RWPE2 (cell line): ENCODE results near the gene NFXL1.

Experiments
- ATAC-seq: fragments of 200-7000 bp; cut with Tn5 transposase; 3 replicates; pipeline ENCODE4 v1.9.1; 2021; ENCODE audit warnings: low read depth
- DNase-seq: peaks from one replicate; pipeline ENCODE4 v3.0.0-alpha.2; 2020; ENCODE audit warnings: low spot score
- H3K27ac ChIP-seq: fragments of 450-650 bp; 2 replicates; pipeline ENCODE4 v1.5.1; 2017; ENCODE audit warnings: mild to moderate bottlenecking; ENCODE audit not compliant: poor library complexity, severe bottlenecking
- H3K27me3 ChIP-seq: fragments of 250-450 bp; sonication (Bioruptor Pico); 2 replicates; pipeline ENCODE4 v1.5.1; 2021; ENCODE audit warnings: mild to moderate bottlenecking, moderate library complexity; ENCODE audit not compliant: insufficient read depth, poor library complexity, severe bottlenecking
- H3K36me3 ChIP-seq: fragments of 250-450 bp; sonication (Bioruptor Pico); 2 replicates; pipeline ENCODE4 v1.5.1; 2020; ENCODE audit warnings: low read depth, mild to moderate bottlenecking, moderate library complexity
- H3K4me1 ChIP-seq: fragments of 250-450 bp; sonication (Bioruptor Pico); 2 replicates; pipeline ENCODE4 v1.5.1; 2021; ENCODE audit warnings: mild to moderate bottlenecking, moderate library complexity; ENCODE audit not compliant: insufficient read depth, poor library complexity, severe bottlenecking
- H3K4me3 ChIP-seq: fragments of 250-450 bp; sonication (Bioruptor Pico); 2 replicates; pipeline ENCODE4 v1.5.1; 2021; ENCODE audit warnings: mild to moderate bottlenecking, moderate library complexity; ENCODE audit not compliant: severe bottlenecking
- H3K9me3 ChIP-seq: fragments of 250-450 bp; sonication (Bioruptor Pico); 2 replicates; pipeline ENCODE4 v1.5.1; 2021; ENCODE audit warnings: mild to moderate bottlenecking, moderate library complexity; ENCODE audit not compliant: severe bottlenecking
- CTCF ChIP-seq: fragments of 450-650 bp; IDR thresholded peaks from one replicate; pipeline ENCODE4 v1.5.1; 2017; ENCODE audit warnings: mild to moderate bottlenecking, moderate library complexity; ENCODE audit not compliant: poor library complexity, severe bottlenecking

NFXL1 gene

GRCh38 chr4:47942081-47942819, 27.9 kb upstream of the NFXL1 start:
- H3K4me1 ChIP-seq: no peaks in the 10 kb centered on the region
- no peak for ATAC-seq
- no peak overlapping the region for H3K4me3 ChIP-seq
- no peaks in the 10 kb centered on the region for H3K36me3 ChIP-seq
- TF ChIP-seq CTCF: no peak
- H3K9me3 ChIP-seq: no peaks in the 10 kb centered on the region
- DNase-seq: no peak
- H3K27ac ChIP-seq: no peak overlapping the region
- H3K27me3 ChIP-seq: no peaks in the 10 kb centered on the region

GRCh38 chr4:47939456-47939855, 25.1 kb upstream of the NFXL1 start:
- DNase-seq: no peak
- Histone ChIP-seq H3K9me3 (no peaks in the 10 kb centered on the region), H3K36me3 (no peaks in the 10 kb centered on the region), H3K27ac (no peak overlapping the region), H3K4me1 (no peaks in the 10 kb centered on the region), H3K4me3 (no peak overlapping the region), H3K27me3 (no peaks in the 10 kb centered on the region)
- TF ChIP-seq CTCF: no peak
- no peak for ATAC-seq

- H3K27me3 ChIP-seq: no peaks in the 10 kb centered on the region
- TF ChIP-seq CTCF: no peak
- ATAC-seq: no peak
- H3K27ac ChIP-seq: no peak overlapping the region
- no peaks in the 10 kb centered on the region for H3K36me3 ChIP-seq
- no peak for DNase-seq
- H3K4me3 ChIP-seq: no peak overlapping the region
- peaks cover under 1% of the 10 kb centered on the region for H3K4me1 ChIP-seq
- H3K9me3 ChIP-seq: no peaks in the 10 kb centered on the region
Observed at GRCh38 chr4:47936336-47936735, 22.0 kb upstream of the NFXL1 start.

GRCh38 chr4:47933840-47934239, 19.5 kb upstream of the NFXL1 start:
- Histone ChIP-seq H3K27ac (no peak overlapping the region), H3K4me3 (no peak overlapping the region)
- peak; percentile 41; the same call in 1 of the 3 replicates for ATAC-seq

More at GRCh38 chr4:47933840-47934239, 19.5 kb upstream of the NFXL1 start:
- peaks cover 8% of the 10 kb centered on the region for H3K4me1 ChIP-seq
- no peak for DNase-seq
- H3K36me3 ChIP-seq: no peaks in the 10 kb centered on the region
- H3K27me3 ChIP-seq: no peaks in the 10 kb centered on the region
- peak; percentile 77 for TF ChIP-seq CTCF
- no peaks in the 10 kb centered on the region for H3K9me3 ChIP-seq
